PC-9 (cell line): Measurements from ENCODE around the gene DACH2. TPM values are rescaled to one million over a fixed set of nuclear protein-coding genes. Genes with fewer than 3 reads are reported as not detected.

ENCODE experiments used
- BruUV-seq: library from RNA; stranded (reverse); fragments of 400-500 nt; replicated peaks from 2 replicates; lab custom pipeline; 2021; lab: Mats Ljungman, UMichigan
- CTCF ChIA-PET: fragments of 300-600 bp; sonication (Branson Sonifier 250); formaldehyde crosslinking; loops from one replicate; lab custom pipeline; 2022; ENCODE audit warnings: antibody characterized with exemption; lab: Charles Lee
- POLR2A ChIA-PET: fragments of 300-600 bp; sonication (Branson Sonifier 250); formaldehyde crosslinking; loops from one replicate; lab custom pipeline; 2022; ENCODE audit warnings: antibody characterized with exemption; ENCODE audit not compliant: unreplicated experiment; lab: Charles Lee
- DNase-seq, 2 experiments: peaks; one replicate each; pipeline versions ENCODE4 v3.0.0 to v3.0.0-alpha.2; 2015 to 2022; ENCODE audit warnings: mixed read lengths in 1 of 2
- H2AFZ ChIP-seq: fragments of 200-600 bp; sonication (generic); 2 replicates; pipeline ENCODE4 v1.8.1; 2017; ENCODE audit warnings: antibody characterized with exemption
- H3F3A ChIP-seq: fragments of 200-600 bp; sonication (generic); 2 replicates; pipeline ENCODE4 v1.8.1; 2017; ENCODE audit warnings: antibody characterized with exemption, mild to moderate bottlenecking, low read depth; ENCODE audit not compliant: insufficient read depth
- H3K27ac ChIP-seq: fragments of 200-600 bp; sonication (generic); 2 replicates; pipeline ENCODE4 v1.6.1; 2016; ENCODE audit warnings: mixed run types
- H3K27me3 ChIP-seq: fragments of 200-600 bp; sonication (generic); 2 replicates; pipeline ENCODE4 v1.6.1; 2016; ENCODE audit warnings: low read depth, mixed run types; ENCODE audit not compliant: insufficient read depth
- H3K36me3 ChIP-seq: fragments of 200-600 bp; sonication (generic); 2 replicates; pipeline ENCODE4 v1.6.1; 2016; ENCODE audit warnings: low read depth, mixed run types
- H3K4me1 ChIP-seq: fragments of 200-600 bp; sonication (generic); replicated peaks from 2 replicates; pipeline ENCODE4 v1.6.1; 2016; ENCODE audit warnings: mixed run types; ENCODE audit not compliant: insufficient read depth
- H3K4me2 ChIP-seq: fragments of 200-600 bp; sonication (generic); 2 replicates; pipeline ENCODE4 v1.6.1; 2017; ENCODE audit warnings: mixed run types
- H3K4me3 ChIP-seq: fragments of 200-600 bp; sonication (generic); 2 replicates; pipeline ENCODE4 v1.6.1; 2016; ENCODE audit warnings: mixed run types
- H3K79me2 ChIP-seq: fragments of 200-600 bp; sonication (generic); 2 replicates; pipeline ENCODE4 v1.6.1; 2017; ENCODE audit warnings: low read depth, mixed run types
- H3K9me2 ChIP-seq: fragments of 200-600 bp; sonication (generic); 2 replicates; pipeline ENCODE4 v1.8.1; 2017; ENCODE audit warnings: mild to moderate bottlenecking; ENCODE audit not compliant: insufficient read depth
- H3K9me3 ChIP-seq: fragments of 200-600 bp; sonication (generic); 2 replicates; pipeline ENCODE4 v1.8.1; 2016; ENCODE audit warnings: low read depth; ENCODE audit not compliant: insufficient read depth
- H4K20me1 ChIP-seq: fragments of 200-600 bp; sonication (generic); 2 replicates; pipeline ENCODE4 v1.8.1; 2017; ENCODE audit not compliant: insufficient read depth
- EZH2 ChIP-seq: fragments of 200-600 bp; sonication (generic); IDR thresholded peaks from 2 replicates; pipeline ENCODE4 v1.8.0; 2017; ENCODE audit warnings: antibody characterized with exemption, low read depth
- intact Hi-C: fragments of 100-400 bp; cut with micrococcal nuclease; formaldehyde crosslinking; loops from one replicate; pipeline ENCODE4 v1.10.0; 2022; ENCODE audit not compliant: unreplicated experiment
- total RNA-seq: library from RNA; stranded (reverse); gene quantifications from 2 replicates; pipeline ENCODE4 v1.2.3, GENCODE V29; 2021
- TF ChIP-seq, protein P1 (sequence below): fragments of 200-600 bp; sonication (generic); conservative IDR thresholded peaks from 2 replicates; pipeline ENCODE4 v1.6.1; 2017; ENCODE audit warnings: mixed run types, antibody characterized with exemption, mild to moderate bottlenecking, moderate library complexity

Gene DACH2
- total RNA-seq, 1 experiment from 2014 or later, result not detected

DNA sequence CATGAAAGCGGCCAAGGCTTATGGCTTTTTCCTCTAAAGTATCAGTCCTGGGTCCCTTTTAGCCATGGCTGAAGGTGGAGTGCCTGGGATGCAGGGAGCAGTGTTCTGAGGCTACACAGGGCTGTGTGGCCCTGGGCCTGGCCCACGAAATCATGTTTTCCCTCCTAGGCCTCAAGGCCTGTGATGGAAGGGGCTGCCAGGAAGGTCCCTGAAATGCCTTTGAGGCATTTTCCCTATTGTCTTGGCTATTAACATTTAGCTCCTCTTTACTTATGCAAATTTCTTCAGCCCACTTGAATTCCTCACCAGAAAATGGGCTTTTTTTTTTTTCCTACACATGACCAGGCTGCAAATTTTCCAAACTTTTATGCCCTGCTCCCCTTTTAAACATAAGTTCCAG lies 657.0 kb downstream of the DACH2 start:
- TF ChIP-seq, protein P1, sequence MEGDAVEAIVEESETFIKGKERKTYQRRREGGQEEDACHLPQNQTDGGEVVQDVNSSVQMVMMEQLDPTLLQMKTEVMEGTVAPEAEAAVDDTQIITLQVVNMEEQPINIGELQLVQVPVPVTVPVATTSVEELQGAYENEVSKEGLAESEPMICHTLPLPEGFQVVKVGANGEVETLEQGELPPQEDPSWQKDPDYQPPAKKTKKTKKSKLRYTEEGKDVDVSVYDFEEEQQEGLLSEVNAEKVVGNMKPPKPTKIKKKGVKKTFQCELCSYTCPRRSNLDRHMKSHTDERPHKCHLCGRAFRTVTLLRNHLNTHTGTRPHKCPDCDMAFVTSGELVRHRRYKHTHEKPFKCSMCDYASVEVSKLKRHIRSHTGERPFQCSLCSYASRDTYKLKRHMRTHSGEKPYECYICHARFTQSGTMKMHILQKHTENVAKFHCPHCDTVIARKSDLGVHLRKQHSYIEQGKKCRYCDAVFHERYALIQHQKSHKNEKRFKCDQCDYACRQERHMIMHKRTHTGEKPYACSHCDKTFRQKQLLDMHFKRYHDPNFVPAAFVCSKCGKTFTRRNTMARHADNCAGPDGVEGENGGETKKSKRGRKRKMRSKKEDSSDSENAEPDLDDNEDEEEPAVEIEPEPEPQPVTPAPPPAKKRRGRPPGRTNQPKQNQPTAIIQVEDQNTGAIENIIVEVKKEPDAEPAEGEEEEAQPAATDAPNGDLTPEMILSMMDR, result no peak
- H3K79me2 ChIP-seq, result no peaks in the 10 kb centered on the region
- DNase-seq, result no peak
- H3K9me3 ChIP-seq, result no peaks in the 10 kb centered on the region
- no peak overlapping the region for H3K4me2 ChIP-seq
- no peak overlapping the region for H2AFZ ChIP-seq
- H3F3A ChIP-seq, result no peaks in the 10 kb centered on the region
- intact Hi-C loops, result loop anchor here (10.0 kb wide), 1 partner anchor 490 kb away; no protein-coding TSS in a partner anchor
- no peaks in the 10 kb centered on the region for H3K9me2 ChIP-seq
- no peaks in the 10 kb centered on the region for H3K4me1 ChIP-seq
- H3K36me3 ChIP-seq, result no peaks in the 10 kb centered on the region
- BruUV-seq, result no TSS peak
- POLR2A ChIA-PET, result no interaction called here
- H3K4me3 ChIP-seq, result no peak overlapping the region
- H3K27ac ChIP-seq, result no peak overlapping the region
- no peaks in the 10 kb centered on the region for H4K20me1 ChIP-seq
- H3K27me3 ChIP-seq, result no peaks in the 10 kb centered on the region
- CTCF ChIA-PET, result no interaction called here

DNA sequence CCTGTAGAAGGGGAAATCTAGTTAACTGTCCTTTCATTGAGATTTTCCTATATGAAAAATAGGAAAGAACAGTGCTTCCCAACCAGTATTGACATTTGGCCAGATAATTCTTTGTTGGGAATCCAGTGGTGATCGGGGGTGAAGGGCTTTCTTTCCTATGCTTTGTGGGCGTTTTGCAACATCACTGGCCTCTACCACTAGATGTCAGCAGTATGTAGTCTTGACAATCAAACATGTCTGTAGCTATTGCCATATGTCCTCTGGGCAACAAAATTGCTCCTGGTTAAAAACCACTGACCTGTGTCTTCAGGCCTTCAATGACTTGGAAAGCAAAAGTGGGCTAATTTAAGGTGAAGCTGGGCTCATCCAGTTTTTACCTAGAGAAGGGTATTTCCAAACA lies 658.5 kb downstream of the DACH2 start:
- H3F3A ChIP-seq, result no peaks in the 10 kb centered on the region
- no peaks in the 10 kb centered on the region for H3K79me2 ChIP-seq
- intact Hi-C loops, result loop anchor here (10.0 kb wide), 1 partner anchor 488 kb away; no protein-coding TSS in a partner anchor
- H3K9me2 ChIP-seq, result no peaks in the 10 kb centered on the region
- H4K20me1 ChIP-seq, result no peaks in the 10 kb centered on the region
- ChIA-PET POLR2A (no interaction called here), CTCF (no interaction called here)
- H3K27ac ChIP-seq, result no peak overlapping the region
- BruUV-seq, result no TSS peak
- H3K9me3 ChIP-seq, result no peaks in the 10 kb centered on the region
- no peaks in the 10 kb centered on the region for H3K36me3 ChIP-seq
- no peak overlapping the region for H3K4me3 ChIP-seq
- no peak overlapping the region for H3K4me2 ChIP-seq
- DNase-seq, result no peak
- no peaks in the 10 kb centered on the region for H3K27me3 ChIP-seq
- H2AFZ ChIP-seq, result no peak overlapping the region
- H3K4me1 ChIP-seq, result no peaks in the 10 kb centered on the region
- TF ChIP-seq EZH2, result no peak
- TF ChIP-seq, protein P1, result peak; percentile 46; the same call in 1 of the 2 replicates

- H2AFZ ChIP-seq, result no peak overlapping the region
- H3K9me3 ChIP-seq, result no peaks in the 10 kb centered on the region
- intact Hi-C loops, result loop anchor here (10.0 kb wide), 1 partner anchor 485 kb away; no protein-coding TSS in a partner anchor
- DNase-seq, result no peak
- no peaks in the 10 kb centered on the region for H4K20me1 ChIP-seq
- H3K4me1 ChIP-seq, result no peaks in the 10 kb centered on the region
- H3K4me2 ChIP-seq, result no peak overlapping the region
- no peak overlapping the region for H3K27ac ChIP-seq
- H3K9me2 ChIP-seq, result no peaks in the 10 kb centered on the region
- no peaks in the 10 kb centered on the region for H3F3A ChIP-seq
- BruUV-seq, result no TSS peak
- no peaks in the 10 kb centered on the region for H3K36me3 ChIP-seq
- no peaks in the 10 kb centered on the region for H3K27me3 ChIP-seq
- TF ChIP-seq EZH2, result no peak
- TF ChIP-seq, protein P1, result no peak
- H3K4me3 ChIP-seq, result no peak overlapping the region
- CTCF ChIA-PET, result no interaction called here
- POLR2A ChIA-PET, result no interaction called here
- no peaks in the 10 kb centered on the region for H3K79me2 ChIP-seq
These were observed 661.4 kb downstream of the DACH2 start for GRCh38 chrX:86809651-86810050.
